Peyer's patch (tissue), 4 donors: ENCODE measurements around the gene NGFR. TPM values are rescaled to one million over a fixed set of nuclear protein-coding genes. Genes with fewer than 3 reads are reported as not detected.
A peak's percentile ranks its signal among the peaks of the same experiment; 100 is the strongest.

Experiments
- DNase-seq, 3 donors: peaks; one replicate each; pipeline ENCODE4 v3.0.0-alpha.2; 2017 to 2019
- H3K27ac ChIP-seq, 4 donors: fragments of 200-600 bp; sonication (generic); one replicate each; pipeline ENCODE4 v1.5.1; 2016 to 2019
- H3K27me3 ChIP-seq, 2 donors: fragments of 200-600 bp; sonication (generic); one replicate each; pipeline ENCODE4 v1.5.1; 2019
- H3K36me3 ChIP-seq, 3 donors: fragments of 200-600 bp; sonication (generic); one replicate each; pipeline ENCODE4 v1.5.1; 2016 to 2019
- H3K4me1 ChIP-seq, 4 donors: fragments of 200-600 bp; sonication (generic); one replicate each; pipeline ENCODE4 v1.5.1; 2016 to 2019
- H3K4me3 ChIP-seq, 4 donors: fragments of 200-600 bp; sonication (generic); 1 replicate in 3 of 4; 2 replicates in 1 of 4; pipeline ENCODE4 v1.5.1; 2016 to 2019; ENCODE audit warnings: mild to moderate bottlenecking in 1 of 4
- H3K9me3 ChIP-seq, 4 donors: fragments of 200-600 bp; sonication (generic); one replicate each; pipeline ENCODE4 v1.5.1; 2016 to 2019; ENCODE audit warnings: mild to moderate bottlenecking in 1 of 4
- CTCF ChIP-seq, 6 experiments: fragments of 450-650 bp in 4 of 6; fragments of 200-600 bp in 2 of 6; sonication (generic) in 1 of 6; IDR thresholded peaks; one replicate each; pipeline ENCODE4 v1.5.1; 2017 to 2019; ENCODE audit warnings: antibody characterized with exemption in 6 of 6, mild to moderate bottlenecking in 3 of 6, moderate library complexity in 1 of 6
- POLR2A ChIP-seq, 2 donors: fragments of 450-650 bp; IDR thresholded peaks; one replicate each; pipeline ENCODE4 v1.5.1; 2017; ENCODE audit warnings: antibody characterized with exemption in 2 of 2, mild to moderate bottlenecking in 2 of 2, moderate library complexity in 2 of 2
- total RNA-seq, 4 donors: library from RNA; depleted of rRNA; stranded (reverse); fragments of >200 nt; gene quantifications; one replicate each; pipeline ENCODE4 v1.1.0, GENCODE V29; 2016

Gene NGFR
- total RNA-seq, 4 donors from 2014 or later: 0.70 to 1.9 (median 1.5) TPM; not detected in 1

- H3K27ac ChIP-seq: no peak overlapping the region
- no peaks in the 10 kb centered on the region for H3K27me3 ChIP-seq
- no peak overlapping the region for H3K4me3 ChIP-seq
- DNase-seq: peak in 1 of 3 donors; percentile 40
- H3K9me3 ChIP-seq: no peaks in the 10 kb centered on the region
- H3K4me1 ChIP-seq: no peaks in the 10 kb centered on the region
- H3K36me3 ChIP-seq: no peaks in the 10 kb centered on the region
- TF ChIP-seq CTCF (IDR thresholded peaks at IDR 0.05) (no peak), POLR2A (IDR thresholded peaks at IDR 0.05) (no peak)
Observed at GRCh38 chr17:49508061-49508865, 13.2 kb downstream of the NGFR start.

- Histone ChIP-seq H3K27me3 (no peaks in the 10 kb centered on the region), H3K4me3 (no peak overlapping the region), H3K36me3 (no peaks in the 10 kb centered on the region), H3K9me3 (no peaks in the 10 kb centered on the region), H3K27ac (no peak overlapping the region), H3K4me1 (no peaks in the 10 kb centered on the region)
- TF ChIP-seq CTCF (IDR thresholded peaks at IDR 0.05): no peak
- no peak for TF ChIP-seq POLR2A (IDR thresholded peaks at IDR 0.05)
- DNase-seq: peak in 1 of 3 donors; percentile 27
Observed at GRCh38 chr17:49508866-49509587, 13.9 kb downstream of the NGFR start.

- peaks cover 0 to 4% (median 0%) of the 10 kb centered on the region in 4 donors for H3K4me1 ChIP-seq
Observed at GRCh38 chr17:49509588-49509917, 14.5 kb downstream of the NGFR start.

GRCh38 chr17:49510059-49510719 is 15.1 kb downstream of the NGFR start:
- no peak overlapping the region for H3K4me3 ChIP-seq
- H3K27ac ChIP-seq: no peak overlapping the region

More at GRCh38 chr17:49509588-49509917, 14.5 kb downstream of the NGFR start:
- no peak overlapping the region for H3K27ac ChIP-seq
- H3K9me3 ChIP-seq: no peaks in the 10 kb centered on the region
- no peak for TF ChIP-seq POLR2A (IDR thresholded peaks at IDR 0.05)
- no peak for TF ChIP-seq CTCF (IDR thresholded peaks at IDR 0.05)
- H3K36me3 ChIP-seq: no peaks in the 10 kb centered on the region
- H3K4me3 ChIP-seq: no peak overlapping the region
- peak in 1 of 3 donors; percentile 26 for DNase-seq
- H3K27me3 ChIP-seq: no peaks in the 10 kb centered on the region

More at GRCh38 chr17:49510059-49510719, 15.1 kb downstream of the NGFR start:
- Histone ChIP-seq H3K36me3 (no peaks in the 10 kb centered on the region), H3K27me3 (no peaks in the 10 kb centered on the region), H3K9me3 (no peaks in the 10 kb centered on the region), H3K4me1 (peaks cover 0 to 9% (median 0%) of the 10 kb centered on the region in 4 donors)
- DNase-seq: peak in 1 of 3 donors; percentile 24
- TF ChIP-seq CTCF (IDR thresholded peaks at IDR 0.05) (no peak), POLR2A (IDR thresholded peaks at IDR 0.05) (no peak)
